GM12878 (cell line): Measurements from ENCODE around the gene PRSS2. TPM values are rescaled to one million over a fixed set of nuclear protein-coding genes. Genes with fewer than 3 reads are reported as not detected.

ENCODE experiments used
- ATAC-seq: fragments of 200-7000 bp; cut with Tn5 transposase; 3 replicates; pipeline ENCODE4 v1.9.1; 2020; ENCODE audit warnings: mild to moderate bottlenecking, moderate library complexity
- BruUV-seq: library from RNA; stranded (reverse); fragments of 400-500 nt; replicated peaks from 2 replicates; lab custom pipeline; 2021; lab: Mats Ljungman, UMichigan
- CTCF ChIA-PET: fragments of 300-600 bp; sonication (Branson Sonifier 250); formaldehyde crosslinking; extraction: SDS; loops from one replicate; lab custom pipeline; 2021; ENCODE audit warnings: inconsistent platforms; lab: Yijun Ruan, JAX
- POLR2A ChIA-PET: fragments of 350-600 bp; formaldehyde crosslinking; extraction: SDS; loops from one replicate; lab custom pipeline; 2021; ENCODE audit warnings: inconsistent platforms; lab: Charles Lee
- RAD21 ChIA-PET: fragments of 300-600 bp; sonication (Branson Sonifier 250); formaldehyde crosslinking; loops from one replicate; lab custom pipeline; 2023; ENCODE audit warnings: antibody characterized with exemption; ENCODE audit not compliant: unreplicated experiment; lab: Charles Lee
- SMC1A ChIA-PET: fragments of 300-600 bp; sonication (Branson Sonifier 250); formaldehyde crosslinking; loops from one replicate; lab custom pipeline; 2023; ENCODE audit not compliant: unreplicated experiment, uncharacterized antibody; lab: Charles Lee
- DNase-seq: peaks from one replicate; pipeline ENCODE4 v3.0.0-alpha.2; 2011; ENCODE audit warnings: low read depth, low spot score
- FAIRE-seq: peaks from 3 replicates; lab custom pipeline; 2011; peaks lifted over from hg19 to GRCh38; lab: Jason Lieb, UNC
- H2AFZ ChIP-seq: 2 replicates; pipeline ENCODE4 v1.6.0; 2011; ENCODE audit warnings: low read depth, low read length, control low read depth; ENCODE audit not compliant: control insufficient read depth
- H3K27ac ChIP-seq: 2 replicates; pipeline ENCODE4 v1.5.1; 2011; ENCODE audit warnings: control low read depth; ENCODE audit not compliant: control insufficient read depth, insufficient read depth
- H3K27me3 ChIP-seq, 2 experiments: replicated peaks in 1 of 2; 2 replicates each; pipeline versions ENCODE4 v1.6.0 to v1.6.1; 2011; ENCODE audit warnings: low read length in 1 of 2; ENCODE audit not compliant: control insufficient read depth in 2 of 2, insufficient read depth in 2 of 2
- H3K36me3 ChIP-seq, 2 experiments: 2 replicates each; pipeline ENCODE4 v1.5.1; 2011; ENCODE audit warnings: low read length in 1 of 2; ENCODE audit not compliant: control insufficient read depth in 2 of 2, insufficient read depth in 2 of 2
- H3K4me1 ChIP-seq: 2 replicates; pipeline ENCODE4 v1.6.1; 2011; ENCODE audit warnings: mild to moderate bottlenecking, low read length, moderate library complexity, mixed read lengths; ENCODE audit not compliant: control insufficient read depth, insufficient read depth
- H3K4me2 ChIP-seq: 2 replicates; pipeline ENCODE4 v1.6.0; 2011; ENCODE audit warnings: control low read depth; ENCODE audit not compliant: control insufficient read depth, insufficient read depth
- H3K4me3 ChIP-seq: fragments of 200-600 bp; sonication (generic); 2 replicates; pipeline ENCODE4 v1.5.1; 2016
- H3K79me2 ChIP-seq: 2 replicates; pipeline ENCODE4 v1.6.0; 2011; ENCODE audit warnings: low read length; ENCODE audit not compliant: control insufficient read depth, insufficient read depth
- H3K9ac ChIP-seq: 2 replicates; pipeline ENCODE4 v1.8.0; 2011; ENCODE audit warnings: low read length, control low read depth, mixed read lengths; ENCODE audit not compliant: control insufficient read depth, insufficient read depth
- H3K9me3 ChIP-seq: replicated peaks from 3 replicates; pipeline ENCODE4 v1.5.1; 2011; ENCODE audit warnings: mild to moderate bottlenecking, low read length; ENCODE audit not compliant: control insufficient read depth, insufficient read depth
- H4K20me1 ChIP-seq: 2 replicates; pipeline ENCODE4 v1.6.0; 2011; ENCODE audit not compliant: control insufficient read depth, insufficient read depth
- BCL11A ChIP-seq: IDR thresholded peaks from 2 replicates; pipeline ENCODE4 v1.6.1; 2011; ENCODE audit warnings: low read depth, low read length
- CHD2 ChIP-seq: IDR thresholded peaks from 2 replicates; pipeline ENCODE4 v1.6.1; 2011; ENCODE audit warnings: low read depth, low read length, improper control_type of control experiment, borderline replicate concordance
- DPF2 ChIP-seq: fragments of 450-650 bp; IDR thresholded peaks from 2 replicates; pipeline ENCODE4 v1.6.1; 2017; ENCODE audit warnings: mild to moderate bottlenecking
- E4F1 ChIP-seq: fragments of 450-650 bp; IDR thresholded peaks from 2 replicates; pipeline ENCODE4 v1.6.1; 2018; ENCODE audit warnings: borderline replicate concordance, mild to moderate bottlenecking; ENCODE audit not compliant: partially characterized antibody
- EED ChIP-seq: sonication (generic); IDR thresholded peaks from 2 replicates; pipeline ENCODE4 v1.6.1; 2016; ENCODE audit warnings: antibody characterized with exemption, low read depth
- ETV6 ChIP-seq, 2 experiments: fragments of 450-650 bp in 1 of 2; IDR thresholded peaks in 1 of 2; conservative IDR thresholded peaks in 1 of 2; 2 replicates each; pipeline ENCODE4 v1.6.1; 2014; ENCODE audit warnings: antibody characterized with exemption in 1 of 2, borderline replicate concordance in 1 of 2, low read depth in 1 of 2, mild to moderate bottlenecking in 1 of 2, moderate library complexity in 1 of 2
- HCFC1 ChIP-seq: fragments of 150-350 bp; IDR thresholded peaks from 2 replicates; pipeline ENCODE4 v1.6.1; 2014; ENCODE audit warnings: low read length
- JUND ChIP-seq: IDR thresholded peaks from 2 replicates; pipeline ENCODE4 v1.6.1; 2012; ENCODE audit warnings: low read depth, mild to moderate bottlenecking, low read length, improper control_type of control experiment, moderate library complexity
- KDM1A ChIP-seq: fragments of 200-600 bp; sonication (generic); IDR thresholded peaks from 2 replicates; pipeline ENCODE4 v1.6.1; 2016; ENCODE audit warnings: borderline replicate concordance
- MYB ChIP-seq: fragments of 150-350 bp; IDR thresholded peaks from 2 replicates; pipeline ENCODE4 v1.6.1; 2014; ENCODE audit warnings: mild to moderate bottlenecking, low read depth, low read length, borderline replicate concordance
- NFXL1 ChIP-seq: fragments of 450-650 bp; IDR thresholded peaks from 2 replicates; pipeline ENCODE4 v1.6.1; 2017; ENCODE audit warnings: antibody characterized with exemption, mild to moderate bottlenecking, borderline replicate concordance
- REST ChIP-seq: IDR thresholded peaks from 2 replicates; pipeline ENCODE4 v1.6.1; 2012; ENCODE audit warnings: mild to moderate bottlenecking, low read depth, low read length
- ZNF274 ChIP-seq: IDR thresholded peaks from one replicate; pipeline ENCODE4 v1.8.0; 2011; ENCODE audit not compliant: insufficient read length, insufficient read depth
- WGBS: methylation state at CpG from one replicate; pipeline ENCODE4 v1.1.6; 2016; ENCODE audit warnings: low lambda C conversion rate; ENCODE audit not compliant: insufficient replicate concordance, insufficient coverage; ENCODE audit errors: missing lambda C conversion rate; 5-methylcytosine and 5-hydroxymethylcytosine counted together
- in situ Hi-C: fragments of 300-500 bp; cut with MboI; formaldehyde crosslinking; loops from 9 replicates; pipeline ENCODE4 v1.14.3; 2018; ENCODE audit warnings: mixed read lengths
- intact Hi-C: fragments of 100-400 bp; cut with micrococcal nuclease; formaldehyde crosslinking; loops from one replicate; pipeline ENCODE4 v1.14.2; 2022; ENCODE audit not compliant: unreplicated experiment
- polyA plus RNA-seq, 11 experiments: library from polyadenylated mRNA; depleted of rRNA in 4 of 11; unstranded in 6 of 11; stranded (reverse) in 5 of 11; fragments of >200 nt; fragmentation: Nextera tagmentation in 4 of 11; fragmentation: Illumina TruSeq in 1 of 11; extraction: Ambion mirVana in 4 of 11; extraction: Trizol in 1 of 11; gene quantifications; 1 replicate in 1 of 11; 2 replicates in 10 of 11; pipeline versions ENCODE4 v1.2.1 to v1.2.3, GENCODE V29; 2011 to 2016; ENCODE audit warnings: inconsistent platforms in 2 of 11, missing spikeins in 2 of 11, low read depth in 1 of 11
- total RNA-seq, 4 experiments: library from RNA; depleted of rRNA in 3 of 4; stranded (reverse); fragments of >200 nt in 3 of 4; fragmentation: Illumina TruSeq in 1 of 4; extraction: Trizol in 1 of 4; gene quantifications; 2 replicates each; pipeline versions ENCODE4 v1.2.1 to v1.2.3, GENCODE V29; 2013 to 2021

The PRSS2 gene
- total and polyA plus RNA-seq, 10 of the 15 experiments (the other 5 are each of a cell fraction or from before 2014, with no cell fraction given): 0.21 to 28.8 (median 0.41) TPM; not detected in 7

GRCh38 chr7:142813699-142814098, 42.9 kb downstream of the PRSS2 start:
- Histone ChIP-seq H3K27ac (no peak overlapping the region), H3K27me3 (no peaks in the 10 kb centered on the region), H3K9me3 (no peaks in the 10 kb centered on the region), H4K20me1 (no peaks in the 10 kb centered on the region), H3K4me2 (no peak overlapping the region), H3K4me3 (no peak overlapping the region), H3K9ac (no peak overlapping the region), H3K4me1 (peaks cover 22% of the 10 kb centered on the region), H2AFZ (no peak overlapping the region), H3K36me3 (no peaks in the 10 kb centered on the region), H3K79me2 (no peaks in the 10 kb centered on the region)
- in situ Hi-C loops: loop anchor here (5.0 kb wide), 2 partner anchors 141 to 181 kb away; no protein-coding TSS in a partner anchor
- 50% methylated on average over 1 of the region's 1 CpG for WGBS
- no peak for FAIRE-seq
- DNase-seq: no peak
- no peak for ATAC-seq
- intact Hi-C loops: no loop called here
- SMC1A ChIA-PET: interaction anchor here (0.9 to 12.9 kb wide), 27 partner anchors 8 to 233 kb away, joined by 3 to 786 read pairs (median 4); partner anchors contain the start of gene EPHB6
- RAD21 ChIA-PET: interaction anchor here (1.0 to 13.5 kb wide), 16 partner anchors 8 to 229 kb away, joined by 3 to 813 read pairs (median 6); partner anchors contain the start of gene PRSS2
- TF ChIP-seq HCFC1 (no peak), EED (no peak), E4F1 (no peak), REST (no peak), DPF2 (no peak), KDM1A (no peak), BCL11A (no peak), ZNF274 (no peak), NFXL1 (no peak), JUND (no peak), ETV6 (conservative IDR thresholded peaks at IDR 0.05 in 1 of 2, IDR thresholded peaks at IDR 0.05 in 1 of 2; ENCODE audit: borderline replicate concordance in 1 of 2, low read depth in 1 of 2) (no peak), MYB (no peak), CHD2 (no peak)
- CTCF ChIA-PET: interaction anchor here (1.0 to 28.6 kb wide), 23 partner anchors 8 to 402 kb away, joined by 3 to 1055 read pairs (median 6); no protein-coding TSS in a partner anchor
- BruUV-seq: no TSS peak
- POLR2A ChIA-PET: interaction anchor here (1.1 to 15.3 kb wide), 5 partner anchors 8 to 105 kb away, joined by 3 to 325 read pairs (median 4); no protein-coding TSS in a partner anchor
